HepG2 (cell line): Measurements from ENCODE around the gene DUS3L. TPM values are rescaled to one million over a fixed set of nuclear protein-coding genes. Genes with fewer than 3 reads are reported as not detected.

Experiments
- AGO2 ChIP-seq: fragments of 200-400 bp; formaldehyde crosslinking; optimal IDR thresholded peaks from 2 replicates; pipeline ENCODE3; 2017; ENCODE audit warnings: mild to moderate bottlenecking, low read depth, low read length, moderate library complexity
- ATF1 ChIP-seq: IDR thresholded peaks from 2 replicates; pipeline ENCODE4 v1.6.1; 2016; ENCODE audit warnings: mild to moderate bottlenecking, control low read depth
- GABPB1 ChIP-seq: IDR thresholded peaks from 2 replicates; pipeline ENCODE4 v1.6.1; 2016; ENCODE audit warnings: mild to moderate bottlenecking, missing genetic modification reagents, moderate library complexity, missing compliant biosample characterization
- GMEB1 ChIP-seq: sonication (generic); formaldehyde crosslinking; IDR thresholded peaks from 2 replicates; pipeline ENCODE4 v1.5.1; 2020; ENCODE audit warnings: missing genetic modification reagents, mild to moderate bottlenecking, borderline replicate concordance
- IRF2 ChIP-seq: IDR thresholded peaks from 2 replicates; pipeline ENCODE4 v1.6.1; 2018; ENCODE audit warnings: missing genetic modification reagents, missing compliant biosample characterization
- KDM4B ChIP-seq: sonication (generic); formaldehyde crosslinking; IDR thresholded peaks from 2 replicates; pipeline ENCODE4 v1.4.0; 2020; ENCODE audit warnings: missing genetic modification reagents
- NAIF1 ChIP-seq: sonication (generic); formaldehyde crosslinking; IDR thresholded peaks from 2 replicates; pipeline ENCODE4 v1.5.0; 2020; ENCODE audit warnings: mild to moderate bottlenecking, missing genetic modification reagents, borderline replicate concordance
- PAX8 ChIP-seq: sonication (generic); formaldehyde crosslinking; IDR thresholded peaks from 2 replicates; pipeline ENCODE4 v1.8.0; 2022; ENCODE audit warnings: mild to moderate bottlenecking, missing genetic modification reagents, borderline replicate concordance
- POLR2AphosphoS5 ChIP-seq: IDR thresholded peaks from 2 replicates; pipeline ENCODE4 v1.6.1; 2012; ENCODE audit warnings: low read depth, low read length
- RAD51 ChIP-seq: fragments of 450-650 bp; IDR thresholded peaks from 2 replicates; pipeline ENCODE4 v1.6.1; 2016; ENCODE audit warnings: borderline replicate concordance
- RORA ChIP-seq: sonication (generic); formaldehyde crosslinking; IDR thresholded peaks from 2 replicates; pipeline ENCODE4 v1.5.0; 2020; ENCODE audit warnings: mild to moderate bottlenecking, missing genetic modification reagents, moderate library complexity
- SAP130 ChIP-seq: IDR thresholded peaks from 2 replicates; pipeline ENCODE4 v1.6.1; 2016; ENCODE audit warnings: low read depth
- SCMH1 ChIP-seq: sonication (generic); formaldehyde crosslinking; IDR thresholded peaks from 2 replicates; pipeline ENCODE4 v1.9.0; 2021; ENCODE audit warnings: missing genetic modification reagents, mild to moderate bottlenecking, borderline replicate concordance
- SP140L ChIP-seq: sonication (generic); formaldehyde crosslinking; IDR thresholded peaks from 2 replicates; pipeline ENCODE4 v1.4.0; 2020; ENCODE audit warnings: missing genetic modification reagents, borderline replicate concordance
- TRAFD1 ChIP-seq: sonication (generic); formaldehyde crosslinking; IDR thresholded peaks from 2 replicates; pipeline ENCODE4 v1.5.1; 2020; ENCODE audit warnings: missing genetic modification reagents, mild to moderate bottlenecking, borderline replicate concordance
- YEATS4 ChIP-seq: sonication (generic); formaldehyde crosslinking; IDR thresholded peaks from 2 replicates; pipeline ENCODE4 v1.4.0; 2020; ENCODE audit warnings: missing genetic modification reagents, borderline replicate concordance
- ZBTB38 ChIP-seq: sonication (generic); formaldehyde crosslinking; IDR thresholded peaks from 2 replicates; pipeline ENCODE4 v1.5.1; 2020; ENCODE audit warnings: mild to moderate bottlenecking, missing genetic modification reagents
- ZKSCAN1 ChIP-seq: fragments of 150-350 bp; IDR thresholded peaks from 2 replicates; pipeline ENCODE4 v1.6.1; 2014; ENCODE audit warnings: low read length
- ZKSCAN5 ChIP-seq: sonication (generic); formaldehyde crosslinking; IDR thresholded peaks from 2 replicates; pipeline ENCODE4 v1.5.1; 2020; ENCODE audit warnings: mild to moderate bottlenecking, missing genetic modification reagents
- ZNF160 ChIP-seq: sonication (generic); formaldehyde crosslinking; IDR thresholded peaks from 2 replicates; pipeline ENCODE4 v1.8.0; 2022; ENCODE audit warnings: mild to moderate bottlenecking, inconsistent platforms, missing genetic modification reagents
- ZNF263 ChIP-seq: sonication (generic); formaldehyde crosslinking; IDR thresholded peaks from 2 replicates; pipeline ENCODE4 v1.4.0; 2020; ENCODE audit warnings: missing genetic modification reagents
- ZNF562 ChIP-seq: sonication (generic); formaldehyde crosslinking; IDR thresholded peaks from 2 replicates; pipeline ENCODE4 v1.8.0; 2022; ENCODE audit warnings: missing genetic modification reagents, borderline replicate concordance
- ZNF563 ChIP-seq: sonication (generic); formaldehyde crosslinking; IDR thresholded peaks from 2 replicates; pipeline ENCODE4 v1.8.0; 2022; ENCODE audit warnings: mild to moderate bottlenecking, moderate library complexity, missing genetic modification reagents
- ZNF615 ChIP-seq: sonication (generic); formaldehyde crosslinking; IDR thresholded peaks from 2 replicates; pipeline ENCODE4 v1.5.0; 2020; ENCODE audit warnings: mild to moderate bottlenecking, missing genetic modification reagents, borderline replicate concordance
- ZNF891 ChIP-seq: sonication (generic); formaldehyde crosslinking; IDR thresholded peaks from 2 replicates; pipeline ENCODE4 v1.5.0; 2020; ENCODE audit warnings: mild to moderate bottlenecking, missing genetic modification reagents
- polyA plus RNA-seq, 8 experiments: library from polyadenylated mRNA; depleted of rRNA in 3 of 8; stranded (reverse) in 7 of 8; unstranded in 1 of 8; fragments of >200 nt; fragmentation: Illumina TruSeq in 4 of 8; extraction: Trizol in 4 of 8; gene quantifications; 2 replicates each; pipeline versions ENCODE4 v1.2.1 to v1.2.3, GENCODE V29; 2011 to 2016; ENCODE audit warnings: low read depth in 4 of 8, missing spikeins in 1 of 8, mixed read lengths in 1 of 8; ENCODE audit not compliant: insufficient read depth in 1 of 8
- total RNA-seq, 5 experiments: library from RNA; depleted of rRNA; stranded (reverse); fragments of >200 nt; fragmentation: Illumina TruSeq; extraction: Trizol; gene quantifications; 2 replicates each; pipeline ENCODE4 v1.2.3, GENCODE V29; 2016; ENCODE audit warnings: low read depth in 1 of 5
- TF ChIP-seq, protein P1 (sequence below): sonication (generic); formaldehyde crosslinking; IDR thresholded peaks from 2 replicates; pipeline ENCODE4 v1.9.0; 2022; ENCODE audit warnings: low read depth, missing genetic modification reagents

The DUS3L gene
- total and polyA plus RNA-seq, 2 of the 13 experiments (the other 11 are each of a cell fraction or from before 2014, with no cell fraction given): 13.3 to 25.1 TPM

GRCh38 chr19:5790559-5791520 lies at the start of gene DUS3L (continued):
- TF ChIP-seq YEATS4 (CRISPR knock-in tag): peak; percentile 96
- no peak for TF ChIP-seq ZNF160 (CRISPR knock-in tag)
- peak; percentile 97 for TF ChIP-seq GABPB1 (CRISPR knock-in tag)
- peak; percentile 92 for TF ChIP-seq RAD51
- no peak for TF ChIP-seq AGO2
- peak; percentile 99 for TF ChIP-seq SAP130 (CRISPR knock-in tag)
- no peak for TF ChIP-seq RORA
- TF ChIP-seq NAIF1: peak; percentile 71; the same call in 1 of the 2 replicates
- no peak for TF ChIP-seq ZNF562 (CRISPR knock-in tag)
- no peak for TF ChIP-seq TRAFD1 (CRISPR knock-in tag)
- peak; percentile 87 for TF ChIP-seq ZBTB38 (CRISPR knock-in tag)
- peak; percentile 91 for TF ChIP-seq ZNF891 (CRISPR knock-in tag)
- TF ChIP-seq ZNF563: no peak; the same call in 1 of the 2 replicates
- no peak for TF ChIP-seq SCMH1 (CRISPR knock-in tag)
- TF ChIP-seq ZNF263 (CRISPR knock-in tag): no peak
- no peak for TF ChIP-seq ZKSCAN1
- TF ChIP-seq PAX8 (CRISPR knock-in tag): peak; percentile 45; the same call in 1 of the 2 replicates
- no peak for TF ChIP-seq SP140L (CRISPR knock-in tag)
- 0 out of 2 replicates have a peak, but pooled peaks have one; percentile 21 for TF ChIP-seq ZKSCAN5 (CRISPR knock-in tag)
- peak; percentile 93 for TF ChIP-seq ATF1
- TF ChIP-seq ZNF615 (CRISPR knock-in tag): peak; percentile 84; the same call in 1 of the 2 replicates
- TF ChIP-seq GMEB1 (CRISPR knock-in tag): peak; percentile 89
- peak; percentile 93 for TF ChIP-seq IRF2
- TF ChIP-seq, protein P1, sequence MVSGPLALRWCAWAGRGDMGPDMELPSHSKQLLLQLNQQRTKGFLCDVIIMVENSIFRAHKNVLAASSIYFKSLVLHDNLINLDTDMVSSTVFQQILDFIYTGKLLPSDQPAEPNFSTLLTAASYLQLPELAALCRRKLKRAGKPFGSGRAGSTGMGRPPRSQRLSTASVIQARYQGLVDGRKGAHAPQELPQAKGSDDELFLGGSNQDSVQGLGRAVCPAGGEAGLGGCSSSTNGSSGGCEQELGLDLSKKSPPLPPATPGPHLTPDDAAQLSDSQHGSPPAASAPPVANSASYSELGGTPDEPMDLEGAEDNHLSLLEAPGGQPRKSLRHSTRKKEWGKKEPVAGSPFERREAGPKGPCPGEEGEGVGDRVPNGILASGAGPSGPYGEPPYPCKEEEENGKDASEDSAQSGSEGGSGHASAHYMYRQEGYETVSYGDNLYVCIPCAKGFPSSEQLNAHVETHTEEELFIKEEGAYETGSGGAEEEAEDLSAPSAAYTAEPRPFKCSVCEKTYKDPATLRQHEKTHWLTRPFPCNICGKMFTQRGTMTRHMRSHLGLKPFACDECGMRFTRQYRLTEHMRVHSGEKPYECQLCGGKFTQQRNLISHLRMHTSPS (CRISPR knock-in tag): no peak
- no peak for TF ChIP-seq KDM4B (CRISPR knock-in tag)
- no peak; the same call in none of the 2 replicates for TF ChIP-seq POLR2AphosphoS5
